Uterus (tissue), 2 donors: ENCODE data around the gene SSNA1.

ENCODE experiments used
- CTCF ChIP-seq, 4 experiments: fragments of 200-600 bp in 2 of 4; fragments of 450-650 bp in 2 of 4; sonication (generic) in 2 of 4; IDR thresholded peaks; one replicate each; pipeline ENCODE4 v1.5.1; 2016 to 2019; ENCODE audit warnings: antibody characterized with exemption in 4 of 4, mild to moderate bottlenecking in 2 of 4, moderate library complexity in 1 of 4
- POLR2A ChIP-seq, 2 donors: fragments of 450-650 bp; IDR thresholded peaks; one replicate each; pipeline ENCODE4 v1.6.1; 2016; ENCODE audit warnings: antibody characterized with exemption in 2 of 2, mild to moderate bottlenecking in 1 of 2, moderate library complexity in 1 of 2

GRCh38 chr9:137189297-137190295 is 1.1 kb downstream of the SSNA1 start:
- TF ChIP-seq CTCF (IDR thresholded peaks at IDR 0.05) (peak in 1 of 4 experiments; percentile 1), POLR2A (IDR thresholded peaks at IDR 0.05) (no peak)
